ENCODE measurements around the gene PLCB4.

The PLCB4 gene

DNA sequence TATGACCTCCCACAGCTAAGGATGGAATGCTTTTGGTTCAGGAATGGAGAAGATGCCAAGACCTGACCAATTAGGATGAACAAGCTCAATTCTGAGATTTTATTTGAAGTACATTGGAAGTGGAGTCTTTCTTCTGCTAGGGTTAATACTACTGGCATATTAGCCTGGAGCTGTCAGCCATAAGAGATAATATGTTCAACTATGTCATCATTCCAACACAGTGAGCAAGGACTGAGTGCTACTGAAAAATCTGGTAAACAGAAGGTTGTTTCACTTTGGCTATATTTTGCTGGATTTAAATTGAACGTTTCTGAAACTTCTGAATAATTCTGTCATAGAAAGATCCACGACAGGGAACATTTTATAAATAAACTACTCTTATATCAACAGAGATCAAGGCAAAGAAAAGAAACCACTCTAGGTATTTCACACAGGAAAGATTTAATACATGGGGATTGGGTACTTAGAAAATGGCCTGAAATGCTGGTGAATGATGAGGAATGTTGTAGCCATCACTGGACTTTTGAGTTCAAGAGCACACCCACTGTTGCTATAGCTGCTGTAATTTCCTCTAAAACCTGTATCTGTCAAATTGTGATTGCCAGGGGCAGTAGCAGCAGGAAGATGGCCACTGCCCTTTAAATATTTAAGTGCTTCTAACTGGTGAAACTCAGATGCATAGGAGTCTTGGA is 200.5 kb downstream of the PLCB4 start:
- TF ChIP-seq, protein P1, sequence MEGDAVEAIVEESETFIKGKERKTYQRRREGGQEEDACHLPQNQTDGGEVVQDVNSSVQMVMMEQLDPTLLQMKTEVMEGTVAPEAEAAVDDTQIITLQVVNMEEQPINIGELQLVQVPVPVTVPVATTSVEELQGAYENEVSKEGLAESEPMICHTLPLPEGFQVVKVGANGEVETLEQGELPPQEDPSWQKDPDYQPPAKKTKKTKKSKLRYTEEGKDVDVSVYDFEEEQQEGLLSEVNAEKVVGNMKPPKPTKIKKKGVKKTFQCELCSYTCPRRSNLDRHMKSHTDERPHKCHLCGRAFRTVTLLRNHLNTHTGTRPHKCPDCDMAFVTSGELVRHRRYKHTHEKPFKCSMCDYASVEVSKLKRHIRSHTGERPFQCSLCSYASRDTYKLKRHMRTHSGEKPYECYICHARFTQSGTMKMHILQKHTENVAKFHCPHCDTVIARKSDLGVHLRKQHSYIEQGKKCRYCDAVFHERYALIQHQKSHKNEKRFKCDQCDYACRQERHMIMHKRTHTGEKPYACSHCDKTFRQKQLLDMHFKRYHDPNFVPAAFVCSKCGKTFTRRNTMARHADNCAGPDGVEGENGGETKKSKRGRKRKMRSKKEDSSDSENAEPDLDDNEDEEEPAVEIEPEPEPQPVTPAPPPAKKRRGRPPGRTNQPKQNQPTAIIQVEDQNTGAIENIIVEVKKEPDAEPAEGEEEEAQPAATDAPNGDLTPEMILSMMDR (IDR thresholded peaks at IDR 0.05; ENCODE audit: low read depth, low read length) = no peak
- no peak for DNase-seq
- no peaks in the 10 kb centered on the region for H3K9me3 ChIP-seq (ENCODE audit: severe bottlenecking)
- H3K27me3 ChIP-seq (ENCODE audit: insufficient read depth, low read depth, severe bottlenecking) = no peaks in the 10 kb centered on the region
- H3K27ac ChIP-seq = no peak overlapping the region
- no peak overlapping the region for H3K4me3 ChIP-seq (ENCODE audit: low read depth, low read length)
- no peaks in the 10 kb centered on the region for H3K36me3 ChIP-seq

DNA sequence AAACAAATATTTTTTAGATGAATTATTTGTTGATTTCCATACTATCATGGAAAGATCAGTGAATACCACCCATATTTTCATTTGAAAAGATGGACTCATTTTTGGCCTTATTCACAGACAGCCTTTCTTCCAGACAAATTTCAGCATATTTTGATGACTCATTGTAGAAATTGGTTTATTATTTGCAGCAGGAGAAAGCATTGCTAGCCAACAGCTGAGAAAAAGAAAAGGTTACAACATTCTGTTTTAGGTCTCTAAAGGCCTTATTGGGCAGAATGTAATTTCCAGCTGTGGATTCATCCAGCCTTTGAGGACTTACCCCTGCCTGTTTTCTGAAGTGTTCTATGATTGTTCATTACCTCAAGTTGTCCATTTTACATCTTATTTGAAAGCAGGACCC is 201.9 kb downstream of the PLCB4 start:
- Histone ChIP-seq H3K4me3 (ENCODE audit: low read depth, low read length) (no peak overlapping the region), H3K27me3 (ENCODE audit: insufficient read depth, low read depth, severe bottlenecking) (no peaks in the 10 kb centered on the region), H3K27ac (no peak overlapping the region), H3K36me3 (no peaks in the 10 kb centered on the region), H3K9me3 (ENCODE audit: severe bottlenecking) (no peaks in the 10 kb centered on the region)
- no peak for DNase-seq
- TF ChIP-seq, protein P1 (IDR thresholded peaks at IDR 0.05; ENCODE audit: low read depth, low read length) = no peak

DNA sequence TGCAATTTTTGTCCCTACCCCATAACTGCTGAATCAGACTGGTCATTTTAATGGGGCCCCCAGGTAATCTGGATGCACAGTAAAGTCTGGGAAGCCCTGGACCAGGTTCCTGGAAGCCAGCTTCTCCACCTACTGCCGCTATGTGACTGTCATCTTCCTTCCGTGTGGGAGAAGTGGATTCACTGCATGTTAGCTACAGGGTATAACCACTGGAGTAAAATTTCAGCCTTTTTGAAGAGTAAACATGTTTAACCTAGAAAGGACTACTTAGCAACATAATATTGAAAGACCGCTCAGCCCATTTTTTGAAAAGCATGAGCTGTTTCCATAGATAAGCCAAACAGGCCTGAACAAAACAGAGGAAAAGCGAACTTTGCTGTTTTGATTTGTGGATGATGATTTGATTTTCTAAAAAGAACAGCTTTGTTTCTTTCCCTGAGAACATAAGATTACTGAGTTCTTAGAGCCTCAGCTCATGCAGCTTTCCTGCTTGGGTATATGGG is 208.1 kb downstream of the PLCB4 start:
- no peak for DNase-seq
- TF ChIP-seq, protein P1 (IDR thresholded peaks at IDR 0.05; ENCODE audit: low read depth, low read length) = no peak
- Histone ChIP-seq H3K4me3 (ENCODE audit: low read depth, low read length) (no peak overlapping the region), H3K27me3 (ENCODE audit: insufficient read depth, low read depth, severe bottlenecking) (no peaks in the 10 kb centered on the region), H3K9me3 (ENCODE audit: severe bottlenecking) (no peaks in the 10 kb centered on the region), H3K27ac (no peak overlapping the region), H3K36me3 (no peaks in the 10 kb centered on the region)

DNA sequence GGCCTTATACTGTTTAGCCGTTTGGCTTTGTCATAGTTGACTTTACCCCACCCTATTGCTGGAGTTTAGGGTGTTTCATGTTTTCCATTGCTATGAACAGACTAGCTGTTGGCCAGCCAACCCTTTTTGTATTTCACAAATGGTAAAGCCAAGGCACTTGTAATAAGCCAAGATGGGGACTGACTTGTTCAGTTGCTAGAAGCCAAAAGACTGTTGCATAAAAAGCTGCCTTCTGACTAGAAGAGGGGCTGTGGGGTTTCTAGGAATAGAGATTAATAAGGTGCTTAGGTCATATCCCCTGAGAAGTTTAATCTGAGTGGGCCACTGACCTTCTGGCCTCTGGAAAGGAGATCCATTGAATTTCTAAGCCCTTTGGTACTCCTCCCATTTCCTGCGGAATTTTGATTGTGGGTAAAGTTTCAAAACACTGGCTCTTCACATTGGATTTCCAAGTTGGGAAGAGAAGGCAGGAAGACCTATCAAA is 211.1 kb downstream of the PLCB4 start:
- no peak for DNase-seq
- Histone ChIP-seq H3K9me3 (ENCODE audit: severe bottlenecking) (no peaks in the 10 kb centered on the region), H3K4me3 (ENCODE audit: low read depth, low read length) (no peak overlapping the region), H3K36me3 (no peaks in the 10 kb centered on the region), H3K27me3 (ENCODE audit: insufficient read depth, low read depth, severe bottlenecking) (no peaks in the 10 kb centered on the region), H3K27ac (no peak overlapping the region)
- TF ChIP-seq, protein P1 (IDR thresholded peaks at IDR 0.05; ENCODE audit: low read depth, low read length) = no peak

DNA sequence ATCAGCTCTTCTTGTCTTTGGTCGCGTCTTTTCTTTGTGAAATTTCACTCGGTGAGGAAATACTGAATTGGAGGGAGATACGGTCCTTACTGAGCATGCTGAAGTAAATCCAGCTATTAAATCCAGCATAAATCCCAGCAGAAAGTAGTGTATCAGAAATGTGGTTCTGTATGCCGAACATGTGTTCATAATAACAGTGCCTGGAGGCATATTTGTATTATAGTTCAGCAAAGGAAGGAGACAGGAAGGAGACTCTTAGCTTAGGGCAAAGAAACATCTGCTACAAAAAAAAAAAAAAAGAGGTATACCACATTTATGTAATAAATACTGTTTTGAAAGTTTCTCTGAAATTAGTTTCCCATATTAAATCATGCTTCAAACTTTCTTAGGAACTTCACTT is 211.8 kb downstream of the PLCB4 start:
- Histone ChIP-seq H3K9me3 (ENCODE audit: severe bottlenecking) (no peaks in the 10 kb centered on the region), H3K36me3 (no peaks in the 10 kb centered on the region), H3K27ac (no peak overlapping the region), H3K4me3 (ENCODE audit: low read depth, low read length) (no peak overlapping the region), H3K27me3 (ENCODE audit: insufficient read depth, low read depth, severe bottlenecking) (no peaks in the 10 kb centered on the region)
- TF ChIP-seq, protein P1 (IDR thresholded peaks at IDR 0.05; ENCODE audit: low read depth, low read length) = no peak
- no peak for DNase-seq

DNA sequence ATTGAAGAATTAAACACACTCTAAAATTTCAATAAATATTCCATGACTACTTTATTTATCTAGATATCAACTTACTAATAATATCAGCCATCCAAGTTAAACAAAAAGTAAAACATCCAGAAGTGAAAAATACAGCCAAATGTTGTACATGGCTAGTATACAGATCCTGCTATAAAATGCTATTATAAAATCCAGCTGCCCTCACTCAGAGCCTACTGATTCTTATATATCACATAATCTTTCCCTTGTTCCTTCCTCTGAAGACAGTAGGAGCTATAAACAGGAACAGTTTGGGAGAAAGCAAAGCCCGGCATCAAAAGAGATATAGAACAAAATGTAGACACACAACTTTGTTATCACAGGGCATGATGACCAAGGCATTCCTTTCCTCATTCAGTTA is 212.9 kb downstream of the PLCB4 start:
- DNase-seq = no peak
- no peaks in the 10 kb centered on the region for H3K36me3 ChIP-seq
- H3K27me3 ChIP-seq (ENCODE audit: insufficient read depth, low read depth, severe bottlenecking) = no peaks in the 10 kb centered on the region
- TF ChIP-seq, protein P1 (IDR thresholded peaks at IDR 0.05; ENCODE audit: low read depth, low read length) = no peak
- H3K9me3 ChIP-seq (ENCODE audit: severe bottlenecking) = no peaks in the 10 kb centered on the region
- no peak overlapping the region for H3K27ac ChIP-seq
- no peak overlapping the region for H3K4me3 ChIP-seq (ENCODE audit: low read depth, low read length)
